OCI-LY3 (cell line): ENCODE results near the gene SNUPN.

Source experiments
- H2AFZ ChIP-seq: fragments of 200-600, 300-600 bp; shearing (Covaris generic); 2 replicates; pipeline ENCODE4 v1.6.0; 2014; ENCODE audit warnings: antibody characterized with exemption, low read depth, low read length
- H3K27ac ChIP-seq: fragments of 200-600, 300-600 bp; sonication (generic); 2 replicates; pipeline ENCODE4 v1.5.1; 2014; ENCODE audit warnings: mild to moderate bottlenecking, low read length, moderate library complexity, mixed read lengths
- H3K27me3 ChIP-seq: fragments of 200-600, 300-600 bp; sonication (generic); 2 replicates; pipeline ENCODE4 v1.6.1; 2014; ENCODE audit warnings: low read depth, low read length, mixed read lengths
- H3K36me3 ChIP-seq: fragments of 200-600, 300-600 bp; sonication (generic); replicated peaks from 2 replicates; pipeline ENCODE3; 2014; ENCODE audit warnings: low read depth, low read length, mixed read lengths
- H3K4me1 ChIP-seq: fragments of 300-600, 200-600 bp; sonication (generic); 2 replicates; pipeline ENCODE4 v1.6.1; 2014; ENCODE audit warnings: low read length, mixed read lengths
- H3K4me2 ChIP-seq: fragments of 200-600, 300-600 bp; sonication (generic); 2 replicates; pipeline ENCODE4 v1.6.1; 2014; ENCODE audit warnings: low read length, mixed read lengths
- H3K4me3 ChIP-seq: fragments of 300-600, 200-600 bp; sonication (generic); 2 replicates; pipeline ENCODE4 v1.5.1; 2014; ENCODE audit warnings: antibody characterized with exemption, mild to moderate bottlenecking, low read length, moderate library complexity
- H3K79me2 ChIP-seq: fragments of 300-600, 200-600 bp; shearing (Covaris generic); 2 replicates; pipeline ENCODE4 v1.6.1; 2014; ENCODE audit warnings: mild to moderate bottlenecking, low read length, mixed read lengths
- H3K9ac ChIP-seq: fragments of 300-600, 200-600 bp; shearing (Covaris generic); 2 replicates; pipeline ENCODE4 v1.6.0; 2014; ENCODE audit warnings: mild to moderate bottlenecking, low read length, moderate library complexity
- H3K9me3 ChIP-seq: fragments of 200-600, 300-600 bp; shearing (Covaris generic); 2 replicates; pipeline ENCODE4 v1.6.1; 2014; ENCODE audit warnings: low read length, mixed read lengths; ENCODE audit not compliant: insufficient read depth
- H4K20me1 ChIP-seq: fragments of 200-600, 300-600 bp; sonication (generic); 2 replicates; pipeline ENCODE4 v1.6.1; 2016; ENCODE audit warnings: low read length, mixed read lengths; ENCODE audit not compliant: insufficient read depth
- EZH2phosphoT487 ChIP-seq: fragments of 200-600 bp; shearing (Covaris generic); IDR thresholded peaks from 2 replicates; pipeline ENCODE4 v1.6.1; 2018; ENCODE audit warnings: antibody characterized with exemption, mixed run types, low read depth
- TF ChIP-seq, protein P1 (sequence below): fragments of 200-600, 300-600 bp; sonication (generic); IDR thresholded peaks from 2 replicates; pipeline ENCODE4 v1.5.1; 2014; ENCODE audit warnings: antibody characterized with exemption, low read length, low read depth

The SNUPN gene

DNA sequence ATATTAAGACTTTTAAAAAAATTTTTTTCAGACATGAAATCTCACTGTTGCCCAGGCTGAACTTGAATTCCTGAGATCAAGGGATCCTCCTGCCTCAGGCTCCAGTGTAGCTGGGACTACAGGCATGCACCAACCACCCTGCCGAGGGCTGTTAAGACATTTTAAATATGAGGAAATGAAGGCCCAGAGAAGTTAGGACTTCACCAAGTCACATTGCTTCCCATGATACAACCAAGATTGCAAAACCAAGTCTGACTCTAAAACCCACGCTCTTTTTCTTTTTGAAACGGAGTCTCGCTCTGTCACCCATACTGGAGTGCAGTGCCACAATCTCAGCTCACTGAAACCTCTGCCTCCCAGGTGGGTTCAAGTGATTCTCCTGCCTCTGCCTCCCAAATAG is 74.4 kb downstream of the SNUPN start:
- H3K4me2 ChIP-seq: no peak overlapping the region
- H3K27me3 ChIP-seq: no peaks in the 10 kb centered on the region
- H3K9me3 ChIP-seq: no peaks in the 10 kb centered on the region
- no peak for TF ChIP-seq EZH2phosphoT487
- TF ChIP-seq, protein P1, sequence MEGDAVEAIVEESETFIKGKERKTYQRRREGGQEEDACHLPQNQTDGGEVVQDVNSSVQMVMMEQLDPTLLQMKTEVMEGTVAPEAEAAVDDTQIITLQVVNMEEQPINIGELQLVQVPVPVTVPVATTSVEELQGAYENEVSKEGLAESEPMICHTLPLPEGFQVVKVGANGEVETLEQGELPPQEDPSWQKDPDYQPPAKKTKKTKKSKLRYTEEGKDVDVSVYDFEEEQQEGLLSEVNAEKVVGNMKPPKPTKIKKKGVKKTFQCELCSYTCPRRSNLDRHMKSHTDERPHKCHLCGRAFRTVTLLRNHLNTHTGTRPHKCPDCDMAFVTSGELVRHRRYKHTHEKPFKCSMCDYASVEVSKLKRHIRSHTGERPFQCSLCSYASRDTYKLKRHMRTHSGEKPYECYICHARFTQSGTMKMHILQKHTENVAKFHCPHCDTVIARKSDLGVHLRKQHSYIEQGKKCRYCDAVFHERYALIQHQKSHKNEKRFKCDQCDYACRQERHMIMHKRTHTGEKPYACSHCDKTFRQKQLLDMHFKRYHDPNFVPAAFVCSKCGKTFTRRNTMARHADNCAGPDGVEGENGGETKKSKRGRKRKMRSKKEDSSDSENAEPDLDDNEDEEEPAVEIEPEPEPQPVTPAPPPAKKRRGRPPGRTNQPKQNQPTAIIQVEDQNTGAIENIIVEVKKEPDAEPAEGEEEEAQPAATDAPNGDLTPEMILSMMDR: no peak
- H3K79me2 ChIP-seq: peaks cover 19% of the 10 kb centered on the region; the same call in 1 of the 2 replicates
- no peak overlapping the region for H2AFZ ChIP-seq
- no peak overlapping the region for H3K9ac ChIP-seq
- peaks cover 2% of the 10 kb centered on the region for H3K36me3 ChIP-seq
- peaks cover 6% of the 10 kb centered on the region; the same call in 1 of the 2 replicates for H4K20me1 ChIP-seq
- H3K27ac ChIP-seq: no peak overlapping the region
- no peak overlapping the region for H3K4me3 ChIP-seq
- H3K4me1 ChIP-seq: no peaks in the 10 kb centered on the region
